Panc1 (cell line): Measurements from ENCODE around the gene DYDC1. TPM values are rescaled to one million over a fixed set of nuclear protein-coding genes. Genes with fewer than 3 reads are reported as not detected.

ENCODE experiments used
- ATAC-seq: fragments of 200-7000 bp; cut with Tn5 transposase; 2 replicates; pipeline ENCODE4 v1.9.1; 2020; ENCODE audit warnings: mild to moderate bottlenecking, moderate library complexity
- BruUV-seq: library from RNA; stranded (reverse); fragments of 400-500 nt; replicated peaks from 2 replicates; lab custom pipeline; 2021; lab: Mats Ljungman, UMichigan
- CTCF ChIA-PET: fragments of 300-600 bp; sonication (Branson Sonifier 250); formaldehyde crosslinking; loops from one replicate; lab custom pipeline; 2022; ENCODE audit warnings: antibody characterized with exemption; lab: Charles Lee
- POLR2A ChIA-PET: fragments of 300-600 bp; sonication (Branson Sonifier 250); formaldehyde crosslinking; loops from one replicate; lab custom pipeline; 2022; ENCODE audit warnings: antibody characterized with exemption; lab: Charles Lee
- DNase-seq: peaks from one replicate; pipeline ENCODE4 v3.0.0-alpha.2; 2010; ENCODE audit warnings: low read depth, low spot score
- H3K27ac ChIP-seq: 2 replicates; pipeline ENCODE4 v1.5.1; 2011; ENCODE audit warnings: mild to moderate bottlenecking, low read length, inconsistent platforms
- H3K27me3 ChIP-seq: fragments of 200-500 bp; sonication (Bioruptor generic); 2 replicates; pipeline ENCODE4 v1.6.0; 2014; ENCODE audit warnings: low read length, inconsistent platforms; ENCODE audit not compliant: control insufficient read depth, insufficient read depth
- H3K36me3 ChIP-seq: fragments of 200-500 bp; sonication (Bioruptor generic); 2 replicates; pipeline ENCODE4 v1.5.1; 2014; ENCODE audit warnings: inconsistent platforms, mild to moderate bottlenecking, low read length, moderate library complexity; ENCODE audit not compliant: control insufficient read depth, insufficient read depth
- H3K4me1 ChIP-seq: 2 replicates; pipeline ENCODE4 v1.5.1; 2011; ENCODE audit warnings: inconsistent platforms, mild to moderate bottlenecking, low read length, moderate library complexity; ENCODE audit not compliant: control insufficient read depth, insufficient read depth
- H3K4me3 ChIP-seq, 2 experiments: 2 replicates each; pipeline ENCODE4 v1.5.1; 2011 to 2012; ENCODE audit warnings: low read depth in 2 of 2, low read length in 2 of 2, mild to moderate bottlenecking in 2 of 2, inconsistent platforms in 1 of 2, moderate library complexity in 1 of 2
- H3K9me3 ChIP-seq: fragments of 200-500 bp; sonication (Bioruptor generic); 2 replicates; pipeline ENCODE4 v1.5.1; 2014; ENCODE audit warnings: low read depth, mild to moderate bottlenecking, inconsistent platforms, low read length, moderate library complexity; ENCODE audit not compliant: control insufficient read depth, insufficient read depth
- CTCF ChIP-seq: fragments of 450-650 bp; IDR thresholded peaks from 2 replicates; pipeline ENCODE4 v1.5.1; 2017; ENCODE audit warnings: mild to moderate bottlenecking
- POLR2AphosphoS5 ChIP-seq: IDR thresholded peaks from 2 replicates; pipeline ENCODE4 v1.6.1; 2012; ENCODE audit warnings: mild to moderate bottlenecking, low read depth, low read length, moderate library complexity
- REST ChIP-seq, 2 experiments: IDR thresholded peaks; 2 replicates each; pipeline ENCODE4 v1.6.1; 2011 to 2012; ENCODE audit warnings: low read depth in 2 of 2, control low read depth in 1 of 2, low read length in 1 of 2, mild to moderate bottlenecking in 1 of 2, moderate library complexity in 1 of 2; ENCODE audit not compliant: insufficient read depth in 1 of 2
- SIN3A ChIP-seq: IDR thresholded peaks from 2 replicates; pipeline ENCODE4 v1.6.1; 2012; ENCODE audit warnings: low read depth, mild to moderate bottlenecking, low read length, moderate library complexity, borderline replicate concordance; ENCODE audit not compliant: insufficient read depth
- TCF7L2 ChIP-seq: IDR thresholded peaks from 2 replicates; pipeline ENCODE4 v1.6.1; 2011; ENCODE audit warnings: mild to moderate bottlenecking, low read depth, low read length, inconsistent platforms
- in situ Hi-C: cut with HindIII; loops from 2 replicates; pipeline ENCODE4 v1.10.0; 2016; ENCODE audit warnings: low sequenced_read_pairs, low pct_unique_long_range_greater_than_20kb
- intact Hi-C: fragments of 100-400 bp; cut with micrococcal nuclease; formaldehyde crosslinking; loops from one replicate; pipeline ENCODE4 v1.10.0; 2022; ENCODE audit not compliant: unreplicated experiment
- total RNA-seq: library from RNA; stranded (reverse); gene quantifications from one replicate; pipeline ENCODE4 v1.2.1, GENCODE V29; 2021; ENCODE audit not compliant: unreplicated experiment

DYDC1 gene
- total RNA-seq, 1 experiment from 2014 or later = not detected

- CTCF ChIA-PET = no interaction called here
- H3K4me1 ChIP-seq = no peaks in the 10 kb centered on the region
- intact Hi-C loops = no loop called here
- POLR2A ChIA-PET = no interaction called here
- ATAC-seq (no peak; the same call in 1 of the 2 replicates), DNase-seq (no peak)
- in situ Hi-C loops = no loop called here
- H3K27me3 ChIP-seq = peaks cover 14% of the 10 kb centered on the region
- no peak for TF ChIP-seq REST (IDR thresholded peaks at IDR 0.05; ENCODE audit: insufficient read depth in 1 of 2, low read depth in 2 of 2, low read length in 1 of 2)
- no peak for TF ChIP-seq POLR2AphosphoS5
- no peak for TF ChIP-seq CTCF
- no peak for TF ChIP-seq TCF7L2
- no peak for TF ChIP-seq SIN3A
- H3K9me3 ChIP-seq = no peaks in the 10 kb centered on the region
- no TSS peak for BruUV-seq
- no peaks in the 10 kb centered on the region for H3K36me3 ChIP-seq
- H3K27ac ChIP-seq = no peak overlapping the region
- H3K4me3 ChIP-seq = no peak overlapping the region
These were observed 33.2 kb downstream of the DYDC1 start for GRCh38 chr10:80323311-80323710.

DNA sequence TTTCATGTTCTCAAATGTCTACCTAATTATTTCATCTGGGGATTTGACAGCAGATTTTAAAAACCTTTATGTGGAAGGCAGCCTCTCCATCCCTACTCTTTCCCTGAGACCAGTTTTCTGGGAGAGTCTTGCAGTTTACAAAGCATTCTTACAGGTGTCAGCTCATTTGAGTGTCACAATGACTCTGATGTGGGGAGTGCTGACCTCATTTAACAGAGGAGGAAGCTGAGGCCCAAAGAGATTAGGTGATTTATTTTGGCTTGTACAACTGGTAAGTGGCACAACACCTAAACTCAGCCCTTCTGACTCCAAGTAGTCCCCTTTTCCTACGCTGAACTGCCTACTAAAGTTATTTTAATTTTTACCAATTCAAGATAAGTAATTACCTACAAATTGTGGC lies 33.8 kb downstream of the DYDC1 start:
- DNase-seq = no peak
- H3K27ac ChIP-seq = no peak overlapping the region
- H3K9me3 ChIP-seq = no peaks in the 10 kb centered on the region
- BruUV-seq = no TSS peak
- TF ChIP-seq SIN3A (no peak), CTCF (no peak), REST (IDR thresholded peaks at IDR 0.05; ENCODE audit: insufficient read depth in 1 of 2, low read depth in 2 of 2, low read length in 1 of 2) (no peak), TCF7L2 (no peak), POLR2AphosphoS5 (no peak)
- intact Hi-C loops (no loop called here), in situ Hi-C loops (no loop called here)
- H3K36me3 ChIP-seq = no peaks in the 10 kb centered on the region
- POLR2A ChIA-PET = no interaction called here
- no peak overlapping the region for H3K4me3 ChIP-seq
- peaks cover 14% of the 10 kb centered on the region for H3K27me3 ChIP-seq
- ATAC-seq = no peak
- no peaks in the 10 kb centered on the region for H3K4me1 ChIP-seq
- CTCF ChIA-PET = no interaction called here
